GM23248 (cell line): ENCODE data around the gene EBI3. TPM values are rescaled to one million over a fixed set of nuclear protein-coding genes. Genes with fewer than 3 reads are reported as not detected.
"Not testable (repeated sequence)": the region's sequence is repeated elsewhere in the genome, so short reads cannot be mapped to it uniquely, and the experiment has no call there.

Experiments
- DNase-seq: peaks from one replicate; pipeline ENCODE4 v3.0.0-alpha.2; 2015
- H2AFZ ChIP-seq: fragments of 200-600 bp; sonication (generic); 2 replicates; pipeline ENCODE4 v1.6.1; 2016; ENCODE audit warnings: antibody characterized with exemption
- H3F3A ChIP-seq: fragments of 200-600 bp; sonication (generic); 2 replicates; pipeline ENCODE4 v1.6.1; 2016; ENCODE audit warnings: mild to moderate bottlenecking, antibody characterized with exemption, mixed run types; ENCODE audit not compliant: insufficient read depth
- H3K27ac ChIP-seq: fragments of 200-600 bp; sonication (generic); 2 replicates; pipeline ENCODE4 v1.5.1; 2016; ENCODE audit warnings: mild to moderate bottlenecking
- H3K27me3 ChIP-seq: fragments of 200-600 bp; sonication (generic); replicated peaks from 2 replicates; pipeline ENCODE4 v1.6.1; 2016; ENCODE audit warnings: mild to moderate bottlenecking; ENCODE audit not compliant: insufficient read depth
- H3K36me3 ChIP-seq: fragments of 200-600 bp; sonication (generic); 2 replicates; pipeline ENCODE4 v1.6.1; 2016; ENCODE audit warnings: low read depth, mild to moderate bottlenecking
- H3K4me1 ChIP-seq: fragments of 200-600 bp; sonication (generic); 2 replicates; pipeline ENCODE4 v1.6.1; 2016; ENCODE audit warnings: mild to moderate bottlenecking; ENCODE audit not compliant: insufficient read depth
- H3K4me2 ChIP-seq: fragments of 200-600 bp; sonication (generic); one replicate; pipeline ENCODE4 v1.6.1; 2016; ENCODE audit warnings: mild to moderate bottlenecking; ENCODE audit not compliant: unreplicated experiment
- H3K4me3 ChIP-seq: fragments of 200-600 bp; sonication (generic); 2 replicates; pipeline ENCODE4 v1.5.1; 2016; ENCODE audit warnings: mild to moderate bottlenecking
- H3K79me2 ChIP-seq: fragments of 200-600 bp; sonication (generic); 2 replicates; pipeline ENCODE4 v1.6.1; 2016; ENCODE audit warnings: mild to moderate bottlenecking; ENCODE audit not compliant: insufficient read depth
- H3K9ac ChIP-seq: fragments of 200-600 bp; sonication (generic); 2 replicates; pipeline ENCODE4 v1.6.1; 2016; ENCODE audit warnings: mild to moderate bottlenecking
- H3K9me2 ChIP-seq: fragments of 200-600 bp; sonication (generic); 2 replicates; pipeline ENCODE4 v1.6.1; 2016; ENCODE audit warnings: mixed run types, mild to moderate bottlenecking, moderate library complexity; ENCODE audit not compliant: insufficient read depth
- H3K9me3 ChIP-seq: fragments of 200-600 bp; sonication (generic); one replicate; pipeline ENCODE4 v1.6.1; 2017; ENCODE audit warnings: low read depth
- H4K20me1 ChIP-seq: fragments of 200-600 bp; sonication (generic); 2 replicates; pipeline ENCODE4 v1.6.0; 2016; ENCODE audit not compliant: insufficient read depth
- EZH2 ChIP-seq: fragments of 200-600 bp; sonication (generic); IDR thresholded peaks from 2 replicates; pipeline ENCODE4 v1.6.1; 2018; ENCODE audit warnings: antibody characterized with exemption, mild to moderate bottlenecking; ENCODE audit not compliant: insufficient read depth, poor library complexity, severe bottlenecking
- EZH2phosphoT487 ChIP-seq: fragments of 200-600 bp; sonication (generic); IDR thresholded peaks from 2 replicates; pipeline ENCODE4 v1.6.1; 2018; ENCODE audit warnings: antibody characterized with exemption, moderate library complexity, mild to moderate bottlenecking, low read depth; ENCODE audit not compliant: insufficient read depth
- WGBS, 2 experiments: methylation state at CpG; one replicate each; pipeline ENCODE4 v1.1.6; 2015 to 2017; ENCODE audit warnings: low lambda C conversion rate in 2 of 2, low coverage in 1 of 2; ENCODE audit errors: missing lambda C conversion rate in 2 of 2; 5-methylcytosine and 5-hydroxymethylcytosine counted together
- in situ Hi-C: fragments of 300-500 bp; cut with MboI; formaldehyde crosslinking; loops from 2 replicates; pipeline ENCODE4 v1.15.0; 2020
- polyA plus RNA-seq: library from polyadenylated mRNA; unstranded; fragments of >200 nt; fragmentation: Nextera tagmentation; extraction: Ambion mirVana; gene quantifications from 2 replicates; pipeline ENCODE4 v1.2.1, GENCODE V29; 2016
- total RNA-seq: library from RNA; depleted of rRNA; stranded (reverse); fragments of >200 nt; shearing (Covaris generic); gene quantifications from 2 replicates; pipeline ENCODE4 v1.2.3, GENCODE V29; 2014

Gene EBI3
- total and polyA plus RNA-seq, 2 experiments from 2014 or later = 0.56 TPM; not detected in 1

- no peak overlapping the region for H3K4me2 ChIP-seq
- peak overlapping the region; percentile 75; the same call in 1 of the 2 replicates for H2AFZ ChIP-seq
- H3K9me2 ChIP-seq = no peaks in the 10 kb centered on the region
- no peaks in the 10 kb centered on the region for H3K36me3 ChIP-seq
- H3K27ac ChIP-seq = no peak overlapping the region
- peaks cover 3% of the 10 kb centered on the region; the same call in 1 of the 2 replicates for H3K4me1 ChIP-seq
- peak; percentile 70 for DNase-seq
- H3K4me3 ChIP-seq = no peak overlapping the region
- no peaks in the 10 kb centered on the region for H4K20me1 ChIP-seq
- peaks cover 9% of the 10 kb centered on the region for H3K79me2 ChIP-seq
- H3K9me3 ChIP-seq = no peaks in the 10 kb centered on the region
- in situ Hi-C loops = no loop called here
- peak overlapping the region; percentile 43; the same call in 1 of the 2 replicates for H3K9ac ChIP-seq
- no peak for TF ChIP-seq EZH2
- TF ChIP-seq EZH2phosphoT487 = no peak
- H3F3A ChIP-seq = no peaks in the 10 kb centered on the region
- no peaks in the 10 kb centered on the region for H3K27me3 ChIP-seq
- 31 to 37% methylated on average over 21 to 22 of the region's 22 CpGs for WGBS, 2 experiments
Observed at GRCh38 chr19:4186087-4186993, 43.0 kb upstream of the EBI3 start.

- 65 to 76% methylated on average over 10 of the region's 10 CpGs for WGBS, 2 experiments
- Histone ChIP-seq H3K79me2 (no peaks in the 10 kb centered on the region), H4K20me1 (no peaks in the 10 kb centered on the region), H3K9me2 (no peaks in the 10 kb centered on the region), H3K9ac (no peak overlapping the region), H3K27me3 (no peaks in the 10 kb centered on the region), H3K27ac (no peak overlapping the region), H3K4me2 (no peak overlapping the region), H3K4me3 (no peak overlapping the region), H3K9me3 (no peaks in the 10 kb centered on the region), H2AFZ (no peak overlapping the region), H3K36me3 (no peaks in the 10 kb centered on the region), H3K4me1 (no peaks in the 10 kb centered on the region), H3F3A (no peaks in the 10 kb centered on the region)
- in situ Hi-C loops = no loop called here
- no peak for TF ChIP-seq EZH2phosphoT487
- TF ChIP-seq EZH2 = no peak
- no peak for DNase-seq
Observed at GRCh38 chr19:4187313-4188122, 41.8 kb upstream of the EBI3 start.

- TF ChIP-seq EZH2 (no peak), EZH2phosphoT487 (no peak)
- Histone ChIP-seq H3K27me3 (0 out of 2 replicates have a peak, but pooled peaks cover 5% of the 10 kb centered on the region), H3K4me2 (no peak overlapping the region), H3F3A (no peaks in the 10 kb centered on the region), H3K79me2 (no peaks in the 10 kb centered on the region), H3K27ac (no peak overlapping the region), H4K20me1 (no peaks in the 10 kb centered on the region), H2AFZ (no peak overlapping the region), H3K9ac (no peak overlapping the region), H3K9me3 (no peaks in the 10 kb centered on the region), H3K4me1 (no peaks in the 10 kb centered on the region), H3K36me3 (no peaks in the 10 kb centered on the region), H3K9me2 (no peaks in the 10 kb centered on the region), H3K4me3 (no peak overlapping the region)
- in situ Hi-C loops = no loop called here
- WGBS, 2 experiments = 54 to 55% methylated on average over 5 of the region's 5 CpGs
- DNase-seq = no peak
Observed at GRCh38 chr19:4189641-4190040, 39.7 kb upstream of the EBI3 start.

GRCh38 chr19:4192537-4192936 is 36.8 kb upstream of the EBI3 start:
- peaks cover 10% of the 10 kb centered on the region; the same call in 1 of the 2 replicates for H3K27me3 ChIP-seq
- H3K9ac ChIP-seq, H3K4me1 ChIP-seq, H3K27ac ChIP-seq, H4K20me1 ChIP-seq, H3K9me3 ChIP-seq, H3K4me2 ChIP-seq, DNase-seq, H3K36me3 ChIP-seq, H3F3A ChIP-seq, H3K4me3 ChIP-seq, H3K9me2 ChIP-seq, in situ Hi-C loops, H3K79me2 ChIP-seq, H2AFZ ChIP-seq: not testable (repeated sequence)
- 69 to 76% methylated on average over 3 of the region's 3 CpGs for WGBS, 2 experiments
